HG03139 (cell line): Measurements from ENCODE around the gene ATG13.
"Not testable (repeated sequence)": the region's sequence is repeated elsewhere in the genome, so short reads cannot be mapped to it uniquely, and the experiment has no call there.

Source experiments
- ATAC-seq: cut with Tn5 transposase; IDR thresholded peaks from one replicate; pipeline ENCODE4 v1.9.1; 2021; ENCODE audit not compliant: unreplicated experiment

The ATG13 gene

DNA sequence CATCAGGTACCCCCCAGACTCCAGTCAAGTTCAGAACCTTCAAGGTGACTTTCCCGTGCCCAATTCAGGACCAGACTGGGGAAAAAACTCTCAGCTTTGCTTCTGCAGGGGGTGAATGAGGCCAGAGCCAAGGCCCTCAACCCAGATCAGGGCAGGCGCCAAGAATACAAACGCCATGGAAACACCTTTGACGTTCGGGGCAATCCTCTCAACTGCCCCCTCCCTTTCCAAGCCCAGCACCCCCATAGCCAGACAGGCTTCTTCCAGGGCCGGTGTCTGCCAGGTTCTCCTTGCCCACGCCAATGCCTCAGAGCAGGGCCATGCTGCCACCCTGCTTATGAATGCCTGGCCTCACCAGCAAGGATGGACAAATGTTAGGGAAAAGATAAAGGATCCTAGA, 77.3 kb downstream of the ATG13 start:
- ATAC-seq, result no peak

DNA sequence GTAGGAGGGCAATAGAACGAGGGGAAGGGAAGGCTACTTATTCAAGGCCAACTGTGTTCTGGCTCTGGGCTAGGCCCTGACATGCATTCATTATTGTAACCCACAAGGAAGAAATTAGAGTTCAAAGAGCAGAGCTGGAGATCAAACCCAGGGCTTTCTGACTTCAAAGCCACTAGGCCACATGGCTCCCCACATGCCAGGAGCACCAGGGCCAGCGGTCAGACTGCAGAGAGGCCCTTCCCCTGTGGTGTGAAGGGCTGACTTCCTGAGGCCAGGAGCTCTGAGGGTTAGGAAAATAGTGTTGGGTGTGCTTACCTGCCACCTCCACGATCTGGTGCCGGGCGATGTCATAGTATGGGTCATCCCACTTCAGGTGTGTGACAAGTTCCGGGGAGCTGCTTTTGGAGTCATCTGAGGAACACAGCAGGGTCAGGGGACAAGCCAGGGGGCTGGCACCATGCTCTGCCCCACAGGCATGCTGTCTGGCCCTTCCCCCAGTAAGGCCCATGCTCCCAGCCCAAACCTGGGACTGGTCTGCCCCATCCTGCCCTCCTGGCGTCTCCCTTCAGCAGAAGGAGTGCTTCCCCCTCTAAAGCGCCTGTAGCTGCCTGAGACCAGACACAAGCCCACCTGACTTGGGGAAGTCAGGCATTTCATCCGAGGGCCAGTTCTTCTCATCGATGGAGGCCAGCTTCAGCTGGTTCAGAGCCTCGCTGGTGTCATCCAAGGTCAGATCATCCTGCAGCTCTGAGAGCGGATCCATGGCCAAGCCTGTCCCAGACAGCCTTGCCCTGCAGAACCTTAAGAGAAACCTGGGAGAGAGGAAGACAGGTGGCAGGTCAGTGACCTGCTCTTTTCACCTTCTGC, 78.2 kb downstream of the ATG13 start:
- ATAC-seq, result no peak

DNA sequence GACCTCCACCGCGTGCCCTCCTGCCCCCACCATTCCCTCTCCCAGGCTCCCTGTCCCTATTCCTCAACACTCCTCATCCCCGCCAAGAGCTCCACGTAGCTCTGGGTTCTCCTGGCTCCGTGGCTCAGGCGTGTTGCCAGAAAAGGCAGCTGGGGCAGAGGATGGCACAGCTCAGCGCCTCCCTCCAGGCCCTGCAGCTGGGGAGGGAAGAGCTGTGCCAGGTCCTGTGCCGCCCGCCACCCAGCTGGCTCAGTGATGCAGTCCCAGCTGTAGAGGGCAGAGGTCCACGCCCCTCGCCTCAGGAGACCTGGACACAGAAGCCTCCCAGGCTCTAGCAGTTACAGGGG, 78.8 kb downstream of the ATG13 start:
- no peak for ATAC-seq

DNA sequence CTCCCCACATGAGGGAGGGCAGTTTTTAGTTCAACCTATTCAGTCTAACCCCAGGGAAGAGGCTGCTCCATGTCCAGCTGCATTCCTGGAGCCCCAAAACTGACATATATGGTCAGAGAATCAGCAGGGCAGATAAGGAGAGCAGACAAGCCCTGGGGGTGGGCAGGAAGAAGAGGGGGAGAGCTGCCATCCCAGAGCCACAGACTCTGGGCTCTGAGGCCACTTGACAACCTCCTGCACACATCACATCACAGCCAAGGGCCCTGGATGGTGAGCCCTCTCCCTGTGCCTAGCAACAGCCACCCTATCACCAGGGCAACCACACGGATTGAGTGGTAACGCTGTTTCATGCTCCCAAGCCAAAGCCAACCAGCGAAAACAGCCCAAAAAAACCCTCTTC, 80.0 kb downstream of the ATG13 start:
- no peak for ATAC-seq

DNA sequence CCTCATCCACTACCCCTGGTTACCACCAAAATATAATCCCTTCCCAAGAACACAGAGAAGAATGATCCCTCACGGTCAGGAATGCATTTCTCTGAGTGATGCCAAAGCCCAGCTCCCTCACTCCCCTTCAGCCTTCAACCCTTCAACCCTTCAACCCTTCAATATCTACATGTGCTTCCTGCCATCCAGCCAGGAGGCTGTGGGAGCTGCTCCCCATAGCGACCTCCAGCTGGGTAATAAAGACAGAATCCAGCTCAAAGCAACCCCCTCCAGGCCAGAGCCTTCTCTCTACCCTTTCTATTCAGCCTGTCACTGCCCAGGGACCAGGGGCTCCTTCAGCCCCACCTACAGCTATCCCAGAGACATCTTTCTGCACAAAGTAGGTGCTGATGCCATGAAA, 80.4 kb downstream of the ATG13 start:
- ATAC-seq, result no peak

DNA sequence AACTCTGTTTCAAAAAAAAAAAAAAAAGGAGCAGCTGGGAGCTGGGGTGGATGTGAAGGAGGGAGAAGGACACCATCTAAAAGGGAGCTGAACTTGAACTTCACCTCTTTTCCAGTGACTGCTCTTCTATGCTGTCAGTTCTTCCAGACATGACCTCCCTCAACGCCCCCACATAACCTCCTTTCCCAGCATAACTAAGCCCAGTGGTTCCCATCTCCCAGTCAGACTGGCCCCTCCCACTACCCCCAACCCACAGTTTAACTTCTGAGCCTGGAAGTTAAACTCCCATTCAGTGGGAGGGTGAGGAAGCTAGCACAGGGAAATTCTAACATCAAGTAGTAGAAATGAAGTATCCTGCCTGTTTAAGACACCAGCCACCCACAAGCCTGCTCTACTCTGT, 81.2 kb downstream of the ATG13 start:
- no peak for ATAC-seq

DNA sequence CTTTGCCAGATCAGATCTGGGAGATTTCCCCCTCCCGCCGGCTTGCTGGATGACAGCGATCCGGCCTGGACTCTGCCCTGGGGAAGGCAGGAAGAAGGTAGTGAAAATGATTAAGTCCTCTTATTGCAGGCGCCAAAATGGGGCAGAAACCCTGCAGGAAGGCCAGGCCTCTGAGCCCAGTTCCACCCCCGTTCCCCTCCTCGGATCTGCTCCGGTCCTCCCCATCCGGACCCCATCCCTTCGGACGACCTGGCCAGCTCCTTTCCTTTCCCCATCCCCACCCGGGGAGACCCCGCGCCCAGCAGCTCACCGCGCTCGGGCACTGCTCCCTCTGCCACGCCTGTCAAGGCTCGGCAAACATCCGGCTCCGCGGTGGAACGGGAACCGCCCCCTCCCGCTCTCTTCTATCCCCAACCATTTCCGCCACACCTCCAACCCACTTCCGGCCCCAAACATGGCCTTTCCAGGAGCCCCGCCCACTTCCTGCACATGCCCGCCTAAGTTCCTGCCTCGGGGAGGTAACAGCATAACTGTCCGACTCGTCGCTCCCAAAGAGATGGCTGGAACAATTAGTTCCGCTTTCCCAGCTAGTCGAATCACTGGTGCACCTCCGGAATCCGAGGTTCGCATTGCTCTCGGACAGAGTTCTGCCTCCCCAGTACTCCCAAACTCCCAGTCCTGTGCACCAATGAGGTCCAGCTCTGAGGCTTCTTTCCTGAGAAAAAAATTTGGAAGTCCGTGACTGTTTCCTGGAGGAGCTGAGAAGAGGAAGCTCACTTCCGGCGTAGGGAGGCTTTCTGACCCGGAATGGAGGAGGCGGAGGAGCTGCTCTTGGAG, 83.1 kb downstream of the ATG13 start, which contains the start of the genes ARHGAP1 and ZNF408:
Gene ARHGAP1 (minus strand): TSS at position 379 of the 837 bp plus-strand sequence. CDS start 4,512 bp downstream, outside the sequence.
Gene ZNF408 (plus strand): TSS at position 791 of the 837 bp plus-strand sequence. CDS start 17 bp downstream, at position 808.
- ATAC-seq, result peak; percentile 83

DNA sequence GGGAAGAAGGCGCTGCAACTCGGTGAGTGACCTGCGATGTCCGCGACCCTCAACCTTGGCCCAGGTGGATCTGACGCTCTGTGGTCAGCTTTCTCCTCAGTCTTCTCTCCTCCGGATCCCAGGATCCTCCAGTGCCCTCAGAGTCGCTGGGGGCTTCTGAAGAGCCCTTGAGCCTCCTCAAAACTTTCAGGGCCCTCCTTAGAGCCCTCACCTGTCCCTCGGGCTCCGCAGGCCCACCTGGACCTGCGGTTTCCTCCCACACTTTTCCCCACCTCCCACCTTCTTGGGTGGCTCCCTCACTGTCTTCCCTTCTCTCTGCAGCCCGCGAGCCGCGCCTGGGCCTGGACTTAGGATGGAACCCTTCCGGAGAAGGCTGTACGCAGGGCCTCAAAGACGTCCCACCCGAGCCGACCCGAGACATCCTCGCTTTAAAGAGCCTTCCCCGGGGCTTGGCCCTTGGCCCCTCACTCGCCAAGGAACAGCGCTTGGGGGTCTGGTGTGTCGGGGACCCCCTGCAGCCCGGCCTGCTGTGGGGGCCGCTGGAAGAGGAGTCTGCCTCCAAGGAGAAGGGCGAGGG, 83.8 kb downstream of the ATG13 start:
- no peak for ATAC-seq

DNA sequence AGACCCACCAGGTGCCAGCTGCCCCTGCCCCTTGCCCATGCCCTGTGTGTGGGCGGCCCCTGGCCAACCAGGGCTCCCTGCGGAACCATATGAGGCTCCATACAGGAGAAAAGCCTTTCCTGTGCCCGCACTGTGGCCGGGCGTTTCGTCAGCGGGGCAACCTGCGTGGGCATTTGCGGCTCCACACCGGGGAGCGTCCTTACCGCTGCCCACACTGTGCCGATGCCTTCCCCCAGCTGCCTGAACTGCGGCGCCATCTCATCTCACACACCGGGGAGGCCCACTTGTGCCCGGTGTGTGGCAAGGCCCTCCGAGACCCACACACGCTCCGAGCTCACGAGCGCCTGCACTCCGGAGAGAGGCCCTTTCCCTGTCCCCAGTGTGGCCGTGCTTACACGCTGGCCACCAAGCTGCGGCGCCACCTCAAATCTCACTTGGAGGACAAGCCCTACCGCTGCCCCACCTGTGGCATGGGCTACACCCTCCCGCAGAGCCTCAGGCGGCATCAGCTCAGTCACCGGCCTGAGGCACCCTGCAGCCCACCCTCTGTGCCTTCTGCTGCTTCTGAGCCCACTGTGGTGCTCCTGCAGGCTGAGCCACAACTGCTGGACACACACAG, 87.8 kb downstream of the ATG13 start:
- no peak for ATAC-seq

DNA sequence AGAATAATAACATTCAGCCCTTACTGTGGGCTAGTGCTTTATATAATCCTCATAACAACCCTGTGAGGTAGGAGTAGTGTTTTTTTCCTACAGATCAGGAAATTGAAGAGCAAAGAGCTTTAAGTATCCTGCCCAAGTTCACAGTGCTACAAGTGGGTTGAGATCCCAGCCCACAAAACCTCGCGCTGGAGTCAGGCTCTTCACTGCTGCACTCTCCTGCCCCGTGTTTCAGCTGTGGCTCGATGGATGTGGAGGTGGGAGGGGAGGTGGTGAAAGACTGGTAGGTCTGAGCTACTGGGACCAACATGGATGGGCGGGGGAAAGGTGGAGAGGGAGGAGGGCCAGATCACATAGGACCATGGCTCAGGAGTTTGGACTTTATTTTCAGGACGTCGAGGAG, 89.5 kb downstream of the ATG13 start:
- no peak for ATAC-seq

DNA sequence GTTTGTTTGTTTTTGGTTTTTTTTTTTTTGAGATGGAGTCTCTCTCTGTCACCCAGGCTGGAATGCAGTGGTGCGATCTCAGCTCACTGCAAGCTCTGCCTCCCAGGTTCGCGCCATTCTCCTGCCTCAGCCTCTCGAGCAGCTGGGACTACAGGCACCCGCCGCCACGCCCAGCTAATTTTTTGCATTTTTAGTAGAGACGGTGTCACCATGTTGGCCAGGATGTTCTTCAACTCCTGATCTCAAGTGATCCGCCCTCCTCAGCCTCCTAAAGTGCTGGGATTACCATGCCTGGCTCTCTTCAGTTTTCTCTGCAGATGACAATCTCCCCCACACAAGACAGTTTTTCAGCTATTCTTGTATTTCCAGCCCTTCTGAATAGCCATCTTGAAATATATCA, 92.0 kb downstream of the ATG13 start:
- not testable (repeated sequence) for ATAC-seq

DNA sequence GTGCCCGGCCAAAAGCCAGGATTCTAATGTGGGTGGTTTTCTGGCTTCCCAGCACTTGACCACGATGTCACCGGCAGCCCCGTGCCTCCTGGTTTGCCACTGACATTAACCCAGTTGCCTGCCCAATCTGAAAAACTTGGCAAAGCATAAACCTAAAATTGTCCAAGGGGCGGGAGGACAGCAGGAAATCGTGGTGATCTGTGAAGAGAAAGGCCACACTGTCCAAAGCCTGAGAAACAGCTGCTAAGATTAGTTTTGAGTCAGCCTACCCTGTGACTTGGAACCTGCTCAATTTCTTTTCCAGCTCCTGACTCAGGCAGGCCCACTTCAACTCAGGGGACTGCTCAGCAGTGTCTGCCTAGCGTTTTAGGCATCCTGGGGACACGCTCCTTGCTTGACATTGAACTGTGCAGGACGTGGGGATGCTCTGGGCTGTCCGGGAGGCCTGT, 93.5 kb downstream of the ATG13 start:
- no peak for ATAC-seq

DNA sequence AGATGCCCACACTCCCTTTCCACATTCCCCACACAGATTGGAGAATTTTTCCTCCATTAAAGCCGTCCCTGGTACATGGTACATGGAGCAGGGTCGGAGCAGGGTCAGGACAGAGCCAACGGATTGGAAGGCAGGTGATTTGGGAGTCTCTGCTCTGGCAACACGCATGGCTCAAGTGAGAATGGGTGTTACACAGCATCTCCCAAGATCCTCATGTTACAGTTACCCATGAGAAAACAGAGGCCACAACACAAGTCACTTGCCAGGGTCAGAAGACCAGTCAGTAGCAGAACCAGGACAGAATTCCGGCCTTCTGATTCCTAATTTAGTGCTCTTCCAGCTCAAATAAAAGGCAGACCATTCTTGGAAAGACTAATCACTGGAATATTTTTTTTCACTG, 94.0 kb downstream of the ATG13 start:
- ATAC-seq, result no peak

DNA sequence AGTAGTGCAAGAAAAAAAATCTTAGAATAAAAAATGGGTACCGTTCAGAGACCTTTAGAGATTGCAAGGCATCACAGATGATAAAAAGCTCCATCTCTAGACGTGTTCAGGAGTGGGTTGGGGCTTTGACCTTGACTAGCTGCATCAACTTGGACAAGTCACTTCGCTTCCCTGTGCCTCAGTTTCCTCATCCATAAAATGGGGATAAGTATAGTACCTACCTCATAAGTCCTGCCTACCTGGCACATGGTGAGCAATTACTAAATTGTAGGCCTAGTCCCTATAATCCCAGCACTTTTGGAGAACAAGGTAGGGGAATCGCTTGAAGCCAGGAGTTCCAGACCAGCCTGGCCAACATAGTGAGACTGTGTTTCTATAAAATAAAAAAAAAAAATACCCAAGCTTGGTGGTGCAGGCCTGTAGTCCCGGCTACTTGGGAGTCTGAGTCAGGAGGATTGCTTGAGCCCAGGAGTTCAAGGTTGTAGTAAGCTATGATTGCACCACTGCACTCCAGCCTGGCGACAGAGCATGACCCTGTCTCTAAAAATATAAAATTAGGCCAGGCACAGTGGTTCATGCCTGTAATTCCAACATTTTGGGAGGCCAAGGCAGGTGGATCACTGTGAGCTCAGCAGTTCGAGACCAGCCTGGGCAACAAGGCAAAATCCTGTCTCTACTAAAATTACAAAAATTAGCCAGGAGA, 95.7 kb downstream of the ATG13 start:
- no peak for ATAC-seq

DNA sequence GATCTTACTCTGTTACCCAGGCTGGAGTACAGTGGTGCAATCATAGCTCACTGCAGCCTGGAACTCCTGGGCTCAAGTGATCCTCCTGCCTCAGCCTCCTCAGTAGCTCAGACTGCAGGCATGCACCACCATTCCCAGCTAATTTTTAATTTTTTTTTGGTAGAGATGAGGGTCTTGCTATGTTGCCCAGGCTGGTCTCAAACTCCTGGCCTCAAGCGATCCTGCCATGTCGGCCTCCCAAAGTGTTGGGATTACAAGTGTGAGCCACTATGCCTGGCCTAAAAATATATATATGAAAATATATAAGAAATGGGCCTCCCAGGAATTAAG, 100.4 kb downstream of the ATG13 start:
- not testable (repeated sequence) for ATAC-seq

DNA sequence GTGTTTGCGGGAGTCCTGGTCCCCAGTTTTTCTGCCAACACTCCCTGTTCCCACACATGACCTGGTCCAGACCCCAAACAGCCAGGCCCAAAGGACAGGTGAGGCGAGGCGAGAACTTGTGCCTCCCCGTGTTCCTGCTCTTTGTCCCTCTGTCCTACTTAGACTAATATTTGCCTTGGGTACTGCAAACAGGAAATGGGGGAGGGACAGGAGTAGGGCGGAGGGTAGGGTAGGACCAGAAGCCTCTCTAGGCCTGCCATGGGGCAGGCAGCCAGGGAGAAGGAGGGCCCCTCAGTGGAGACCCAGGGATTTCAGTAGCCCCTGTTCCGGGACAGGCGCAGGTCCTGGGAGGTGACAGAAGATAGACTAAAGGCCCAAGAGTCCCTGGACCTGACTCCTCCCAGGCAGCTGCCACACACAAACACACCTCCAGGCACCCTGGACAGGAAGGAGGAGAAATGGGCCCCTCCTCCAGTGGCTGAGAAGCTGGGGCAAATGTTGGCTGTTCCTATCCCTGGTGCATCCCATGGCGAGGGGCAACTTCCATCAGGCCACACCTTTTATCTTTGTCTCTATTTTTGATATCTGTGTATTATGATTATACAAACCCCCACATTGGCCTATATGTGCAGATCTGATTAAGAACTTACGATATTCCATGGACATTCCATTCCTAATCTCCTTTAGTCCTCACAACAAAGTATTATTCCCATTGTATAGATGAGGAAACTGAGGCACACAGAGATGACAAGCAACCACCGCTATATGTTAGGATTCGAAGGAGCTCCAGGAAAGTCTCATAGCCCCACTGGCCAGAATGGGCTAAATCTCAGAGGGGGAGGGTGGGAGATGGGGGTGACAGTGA, 101.0 kb downstream of the ATG13 start:
- no peak for ATAC-seq

DNA sequence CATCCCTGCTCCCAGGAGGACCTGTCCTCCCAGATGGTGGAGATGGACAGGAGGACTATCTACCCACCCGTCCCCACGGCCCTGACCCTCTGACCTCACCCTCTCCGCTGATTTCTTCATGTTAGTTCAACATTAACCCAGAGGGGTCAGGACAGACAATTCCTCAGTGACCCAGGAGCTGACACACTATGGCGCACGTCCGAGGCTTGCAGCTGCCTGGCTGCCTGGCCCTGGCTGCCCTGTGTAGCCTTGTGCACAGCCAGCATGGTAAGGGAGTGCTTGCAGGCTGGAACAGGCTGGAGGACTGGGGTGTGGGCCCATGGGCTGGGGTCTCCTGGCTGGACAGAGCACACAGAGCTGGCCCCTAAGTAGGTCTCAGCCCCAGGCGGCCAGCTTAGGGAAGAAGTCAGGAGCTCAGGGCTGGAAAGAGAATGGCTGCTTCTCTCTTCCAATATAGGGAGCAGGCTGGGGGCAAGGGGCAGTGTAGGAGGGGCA, 101.7 kb downstream of the ATG13 start, which contains the start of gene F2:
Gene F2 (plus strand): TSS at position 166 of the 495 bp plus-strand sequence. CDS start 23 bp downstream, at position 189.
- ATAC-seq, result no peak

DNA sequence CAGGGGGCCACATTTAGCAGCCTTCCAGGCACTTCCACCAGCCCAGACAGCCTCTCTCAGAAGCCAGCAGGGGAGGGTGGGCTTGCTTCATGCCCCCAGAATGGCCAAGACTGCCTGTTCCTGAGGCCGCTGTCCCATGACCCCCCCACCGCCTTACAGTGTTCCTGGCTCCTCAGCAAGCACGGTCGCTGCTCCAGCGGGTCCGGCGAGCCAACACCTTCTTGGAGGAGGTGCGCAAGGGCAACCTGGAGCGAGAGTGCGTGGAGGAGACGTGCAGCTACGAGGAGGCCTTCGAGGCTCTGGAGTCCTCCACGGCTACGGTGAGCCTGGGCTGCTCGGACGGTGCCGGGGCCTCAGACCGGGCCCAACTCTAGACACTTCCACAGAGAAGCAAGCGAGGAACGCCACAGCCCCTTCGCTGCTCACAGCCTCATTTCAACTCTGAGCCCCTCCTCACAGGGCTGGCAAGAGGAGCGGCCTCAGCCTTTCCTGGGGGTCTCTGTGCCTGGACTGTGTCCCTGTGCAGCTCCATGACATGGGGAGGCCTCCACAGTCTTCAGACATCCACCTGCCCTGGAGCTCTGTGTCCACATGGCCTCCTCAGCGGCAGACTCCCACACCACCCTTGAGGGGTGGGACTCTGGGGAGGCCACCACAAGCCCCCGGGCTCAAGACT, 102.3 kb downstream of the ATG13 start:
- no peak for ATAC-seq

DNA sequence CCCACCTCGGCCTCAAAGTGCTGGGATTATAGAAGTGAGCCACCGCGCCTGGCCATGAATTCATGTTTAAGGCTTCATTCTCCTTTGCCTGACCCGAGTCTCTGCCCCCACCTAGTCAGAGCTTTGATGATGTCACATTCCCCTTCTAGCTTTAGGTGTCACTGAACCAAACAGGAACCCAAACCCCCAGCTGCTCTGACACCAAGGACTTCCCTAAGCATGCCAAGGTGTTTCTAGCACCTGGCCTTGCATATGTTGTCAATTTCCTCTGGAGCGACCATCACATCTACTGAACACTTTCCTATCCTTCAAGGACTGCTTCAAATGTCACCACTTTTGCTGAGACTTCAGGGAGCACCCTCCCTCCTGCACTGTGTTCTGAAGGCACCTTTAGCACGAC, 103.9 kb downstream of the ATG13 start:
- ATAC-seq, result no peak
